ENCODE results near the gene TUBG1. TPM values are rescaled to one million over a fixed set of nuclear protein-coding genes. Genes with fewer than 3 reads are reported as not detected.
A peak's percentile ranks its signal among the peaks of the same experiment; 100 is the strongest.

Gene TUBG1
- total RNA-seq: 25.0 and 26.8 TPM in 2 replicates

DNA sequence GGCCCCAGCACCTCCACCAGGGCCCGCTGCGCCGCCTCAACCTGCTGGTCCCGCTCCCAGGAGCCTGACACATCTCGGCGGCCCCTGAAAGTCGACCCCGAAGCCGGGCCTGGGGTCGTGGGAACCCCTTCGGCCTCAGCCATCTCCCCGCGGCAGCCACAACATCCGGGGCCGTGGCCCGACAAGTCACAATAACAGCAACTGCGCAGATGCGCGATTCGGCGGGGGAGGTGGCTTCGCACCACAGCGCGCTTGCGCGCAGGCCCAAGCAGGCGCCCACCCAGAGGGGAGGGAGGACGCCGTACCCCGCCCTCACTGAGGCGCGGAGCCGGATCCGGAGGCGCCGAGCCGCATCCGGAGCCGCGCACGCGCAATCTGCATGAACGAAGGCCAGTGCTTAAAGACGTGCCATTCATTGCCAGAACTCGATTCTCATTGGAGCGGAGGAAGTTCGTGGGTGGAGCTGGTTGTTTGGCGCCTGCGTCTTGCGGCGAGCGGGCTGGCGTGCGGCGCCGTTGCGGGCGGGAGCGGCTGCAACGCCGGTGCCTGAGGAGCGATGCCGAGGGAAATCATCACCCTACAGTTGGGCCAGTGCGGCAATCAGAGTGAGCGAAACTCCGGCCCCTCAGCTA is at the start of gene TUBG1, which contains the start of gene RETREG3:
Gene TUBG1 (plus strand): TSS at position 502 of the 632 bp plus-strand sequence. CDS start 55 bp downstream, at position 557.
Gene RETREG3 (minus strand): TSS at position 193 of the 632 bp plus-strand sequence. CDS start 50 bp downstream, at position 143.
- Mint-ChIP-seq H3K36me3 (ENCODE audit: low read depth) (peaks cover 38% of the 10 kb centered on the region), H3K9me3 (no peaks in the 10 kb centered on the region), H3K27me3 (no peaks in the 10 kb centered on the region), H3K27ac (peak within 1 kb of the TSS; percentile 98), H3K4me1 (peaks cover 47% of the 10 kb centered on the region), H3K4me3 (peak within 1 kb of the TSS; percentile 100)
- peak; percentile 98 for DNase-seq
- TF ChIP-seq, protein P1, sequence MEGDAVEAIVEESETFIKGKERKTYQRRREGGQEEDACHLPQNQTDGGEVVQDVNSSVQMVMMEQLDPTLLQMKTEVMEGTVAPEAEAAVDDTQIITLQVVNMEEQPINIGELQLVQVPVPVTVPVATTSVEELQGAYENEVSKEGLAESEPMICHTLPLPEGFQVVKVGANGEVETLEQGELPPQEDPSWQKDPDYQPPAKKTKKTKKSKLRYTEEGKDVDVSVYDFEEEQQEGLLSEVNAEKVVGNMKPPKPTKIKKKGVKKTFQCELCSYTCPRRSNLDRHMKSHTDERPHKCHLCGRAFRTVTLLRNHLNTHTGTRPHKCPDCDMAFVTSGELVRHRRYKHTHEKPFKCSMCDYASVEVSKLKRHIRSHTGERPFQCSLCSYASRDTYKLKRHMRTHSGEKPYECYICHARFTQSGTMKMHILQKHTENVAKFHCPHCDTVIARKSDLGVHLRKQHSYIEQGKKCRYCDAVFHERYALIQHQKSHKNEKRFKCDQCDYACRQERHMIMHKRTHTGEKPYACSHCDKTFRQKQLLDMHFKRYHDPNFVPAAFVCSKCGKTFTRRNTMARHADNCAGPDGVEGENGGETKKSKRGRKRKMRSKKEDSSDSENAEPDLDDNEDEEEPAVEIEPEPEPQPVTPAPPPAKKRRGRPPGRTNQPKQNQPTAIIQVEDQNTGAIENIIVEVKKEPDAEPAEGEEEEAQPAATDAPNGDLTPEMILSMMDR (IDR thresholded peaks at IDR 0.05): no peak
- CTCF ChIA-PET: interaction anchor here (1.0 to 2.7 kb wide), 5 partner anchors 9 to 215 kb away, joined by 3 to 32 read pairs (median 9); partner anchors contain the start of genes BECN1 and PSMC3IP
- peak; percentile 90 for ATAC-seq (ENCODE audit: low read depth)
- POLR2A ChIA-PET: interaction anchor here (0.6 to 3.3 kb wide), 30 partner anchors 9 to 759 kb away, joined by 3 to 43 read pairs (median 4); partner anchors contain the start of genes BECN1, NAGLU, PLEKHH3 and PSMC3IP
- intact Hi-C loops (cut with micrococcal nuclease): loop anchor here (1.0 to 5.0 kb wide), 5 partner anchors 31 to 96 kb away; partner anchors contain the start of gene TUBG2

DNA sequence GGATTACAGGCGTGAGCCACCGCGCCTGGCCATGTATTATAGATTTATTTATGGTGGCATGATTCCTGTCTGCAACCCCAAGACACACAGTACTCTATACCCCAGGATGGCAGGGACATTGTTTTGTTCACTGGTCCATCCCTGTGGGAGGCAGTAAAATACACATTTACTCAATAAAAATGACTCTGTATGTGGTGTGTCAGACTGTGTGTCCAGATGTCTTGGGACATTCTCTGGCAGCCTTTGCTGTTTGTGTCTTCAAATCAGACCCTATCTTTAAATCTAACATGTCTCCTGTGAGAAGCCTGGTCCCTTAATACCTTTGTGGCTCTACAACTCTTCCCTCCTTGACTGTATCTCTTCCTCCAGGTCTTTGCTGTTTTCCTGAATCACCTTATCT is 49.2 kb upstream of the TUBG1 start:
- no peak for ATAC-seq (ENCODE audit: low read depth)
- TF ChIP-seq, protein P1 (IDR thresholded peaks at IDR 0.05): no peak
- intact Hi-C loops (cut with micrococcal nuclease): no loop called here
- Mint-ChIP-seq H3K27me3 (no peaks in the 10 kb centered on the region), H3K27ac (no peak overlapping the region), H3K4me1 (peaks cover 34% of the 10 kb centered on the region), H3K36me3 (ENCODE audit: low read depth) (peaks cover 23% of the 10 kb centered on the region), H3K4me3 (no peak overlapping the region), H3K9me3 (no peaks in the 10 kb centered on the region)
- DNase-seq: no peak
- ChIA-PET CTCF (no interaction called here), POLR2A (no interaction called here)

DNA sequence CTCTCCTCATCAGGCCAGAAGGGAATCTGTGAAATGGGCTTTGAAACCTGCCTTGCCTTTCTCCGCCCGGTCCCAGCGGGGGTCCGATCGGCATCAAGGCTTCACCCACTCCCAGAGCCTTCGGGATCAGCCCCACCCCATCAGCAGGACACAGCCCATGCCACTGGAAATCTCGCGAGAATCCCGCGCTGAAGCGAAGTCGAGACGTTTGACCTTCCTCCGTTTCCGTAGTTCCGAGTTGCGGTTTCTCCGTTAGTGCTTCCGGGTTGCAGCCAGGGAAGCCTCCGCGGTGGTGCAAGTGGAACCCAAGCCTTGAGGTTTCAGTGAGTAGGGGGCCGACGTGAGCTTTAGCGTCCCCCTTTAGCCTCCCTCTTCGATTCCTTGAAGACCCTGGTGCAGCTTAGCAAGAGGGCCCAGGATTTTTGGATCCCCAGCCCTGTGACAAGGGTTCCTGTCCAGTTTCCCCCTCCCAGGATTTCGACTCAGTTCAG is 47.5 kb upstream of the TUBG1 start, which contains the start of gene COASY:
Gene COASY (plus strand): TSS at position 252 of the 491 bp plus-strand sequence. CDS start 475 bp downstream, outside the sequence.
- TF ChIP-seq, protein P1 (IDR thresholded peaks at IDR 0.05): no peak
- Mint-ChIP-seq H3K36me3 (ENCODE audit: low read depth) (peaks cover 32% of the 10 kb centered on the region), H3K27ac (peak within 1 kb of the TSS; percentile 96), H3K27me3 (no peaks in the 10 kb centered on the region), H3K4me1 (peaks cover 35% of the 10 kb centered on the region), H3K4me3 (peak within 1 kb of the TSS; percentile 93), H3K9me3 (no peaks in the 10 kb centered on the region)
- DNase-seq (peak; percentile 82), ATAC-seq (ENCODE audit: low read depth) (peak; percentile 85)
- CTCF ChIA-PET: no interaction called here
- intact Hi-C loops (cut with micrococcal nuclease): loop anchor here (1.0 kb wide), 3 partner anchors 8 to 26 kb away; partner anchors contain the start of genes NAGLU and PSMC3IP
- POLR2A ChIA-PET: no interaction called here

DNA sequence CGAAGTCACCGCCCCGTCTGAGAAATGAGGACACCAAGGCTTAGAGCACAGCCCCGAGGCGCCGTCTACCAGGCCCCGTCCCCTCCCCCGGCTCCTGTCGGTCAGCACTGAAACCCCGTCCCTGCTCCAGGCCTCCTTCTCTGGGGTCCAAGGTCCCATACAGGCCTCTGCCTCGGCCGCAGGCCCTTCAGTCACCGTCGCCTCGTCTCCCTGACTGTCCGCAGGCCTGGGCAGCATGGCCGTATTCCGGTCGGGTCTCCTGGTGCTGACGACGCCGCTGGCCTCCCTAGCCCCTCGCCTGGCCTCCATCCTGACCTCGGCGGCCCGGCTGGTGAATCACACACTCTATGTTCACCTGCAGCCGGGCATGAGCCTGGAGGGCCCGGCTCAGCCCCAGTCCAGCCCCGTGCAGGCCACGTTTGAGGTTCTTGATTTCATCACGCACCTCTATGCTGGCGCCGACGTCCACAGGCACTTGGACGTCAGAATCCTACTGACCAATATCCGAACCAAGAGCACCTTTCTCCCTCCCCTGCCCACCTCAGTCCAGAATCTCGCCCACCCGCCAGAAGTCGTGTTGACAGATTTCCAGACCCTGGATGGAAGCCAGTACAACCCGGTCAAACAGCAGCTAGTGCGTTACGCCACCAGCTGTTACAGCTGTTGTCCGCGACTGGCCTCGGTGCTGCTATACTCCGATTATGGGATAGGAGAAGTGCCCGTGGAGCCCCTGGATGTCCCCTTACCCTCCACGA is 46.9 kb upstream of the TUBG1 start:
- no peaks in the 10 kb centered on the region for H3K9me3 Mint-ChIP-seq
- peak overlapping the region; percentile 96 for H3K27ac Mint-ChIP-seq
- peaks cover 35% of the 10 kb centered on the region for H3K36me3 Mint-ChIP-seq (ENCODE audit: low read depth)
- no peak for ATAC-seq (ENCODE audit: low read depth)
- intact Hi-C loops (cut with micrococcal nuclease): loop anchor here (1.0 kb wide), 3 partner anchors 8 to 26 kb away; partner anchors contain the start of genes NAGLU and PSMC3IP
- POLR2A ChIA-PET: interaction anchor here (0.5 to 1.3 kb wide), 5 partner anchors 8 to 268 kb away, joined by 3 to 16 read pairs (median 3); partner anchors contain the start of gene NAGLU
- DNase-seq: no peak
- peak overlapping the region; percentile 93 for H3K4me3 Mint-ChIP-seq
- TF ChIP-seq, protein P1 (IDR thresholded peaks at IDR 0.05): no peak
- CTCF ChIA-PET: no interaction called here
- peaks cover 37% of the 10 kb centered on the region for H3K4me1 Mint-ChIP-seq
- no peaks in the 10 kb centered on the region for H3K27me3 Mint-ChIP-seq

Data from activated B cell treated with CpG ODN at 0.5 μM for 24 hours (primary cell).